IMR-90 (cell line): ENCODE measurements around the gene PUDP. TPM values are rescaled to one million over a fixed set of nuclear protein-coding genes. Genes with fewer than 3 reads are reported as not detected.

ENCODE experiments used
- ATAC-seq: fragments of 200-7000 bp; cut with Tn5 transposase; 2 replicates; pipeline ENCODE4 v1.9.1; 2020; ENCODE audit warnings: low read depth, mild to moderate bottlenecking, moderate library complexity
- BruUV-seq: library from RNA; stranded (reverse); fragments of 400-500 nt; replicated peaks from 2 replicates; lab custom pipeline; 2021; lab: Mats Ljungman, UMichigan
- CTCF ChIA-PET: fragments of 300-600 bp; formaldehyde crosslinking; extraction: SDS; loops from one replicate; lab custom pipeline; 2021; ENCODE audit warnings: antibody characterized with exemption; lab: Yijun Ruan, JAX
- POLR2A ChIA-PET: fragments of 300-600 bp; sonication (Branson Sonifier 250); formaldehyde crosslinking; loops from one replicate; lab custom pipeline; 2022; ENCODE audit warnings: antibody characterized with exemption; ENCODE audit not compliant: unreplicated experiment; lab: Charles Lee
- DNase-seq: peaks from one replicate; pipeline ENCODE4 v3.0.0; 2013
- H2AFZ ChIP-seq: replicated peaks from 2 replicates; pipeline ENCODE3; 2013; ENCODE audit warnings: low read length, mild to moderate bottlenecking; ENCODE audit not compliant: poor library complexity
- H2AK5ac ChIP-seq: 2 replicates; pipeline ENCODE4 v1.6.1; 2013; ENCODE audit warnings: low read depth, low read length, inconsistent platforms
- H2AK9ac ChIP-seq: replicated peaks from 2 replicates; pipeline ENCODE3; 2013; ENCODE audit warnings: mild to moderate bottlenecking, low read depth, low read length, moderate library complexity; ENCODE audit not compliant: poor library complexity
- H2BK120ac ChIP-seq: 2 replicates; pipeline ENCODE4 v1.6.1; 2013; ENCODE audit warnings: low read depth, low read length, inconsistent platforms
- H2BK15ac ChIP-seq: 3 replicates; pipeline ENCODE4 v1.6.1; 2013; ENCODE audit warnings: low read depth, low read length, inconsistent platforms
- H2BK20ac ChIP-seq: 2 replicates; pipeline ENCODE4 v1.6.1; 2013; ENCODE audit warnings: low read depth, mild to moderate bottlenecking, inconsistent platforms, low read length, moderate library complexity
- H2BK5ac ChIP-seq: 2 replicates; pipeline ENCODE4 v1.6.1; 2013; ENCODE audit warnings: mild to moderate bottlenecking, low read depth, low read length, inconsistent platforms; ENCODE audit not compliant: poor library complexity, severe bottlenecking
- H3K14ac ChIP-seq: replicated peaks from 2 replicates; pipeline ENCODE4 v1.6.1; 2013; ENCODE audit warnings: low read depth, low read length, inconsistent platforms
- H3K18ac ChIP-seq: 2 replicates; pipeline ENCODE4 v1.6.1; 2013; ENCODE audit warnings: low read depth, low read length, control low read depth
- H3K23ac ChIP-seq: 2 replicates; pipeline ENCODE4 v1.6.1; 2013; ENCODE audit warnings: low read depth, low read length, inconsistent platforms
- H3K27ac ChIP-seq: 2 replicates; pipeline ENCODE4 v1.5.1; 2013; ENCODE audit warnings: mild to moderate bottlenecking, control low read depth, low read length; ENCODE audit not compliant: insufficient read depth
- H3K27me3 ChIP-seq: 2 replicates; pipeline ENCODE4 v1.6.1; 2013; ENCODE audit warnings: low read length; ENCODE audit not compliant: control insufficient read depth, insufficient read depth
- H3K36me3 ChIP-seq: 2 replicates; pipeline ENCODE4 v1.6.1; 2013; ENCODE audit warnings: low read length, mixed read lengths; ENCODE audit not compliant: control insufficient read depth, insufficient read depth
- H3K4ac ChIP-seq: 2 replicates; pipeline ENCODE4 v1.6.1; 2013; ENCODE audit warnings: low read depth, low read length, inconsistent platforms
- H3K4me1 ChIP-seq: 2 replicates; pipeline ENCODE4 v1.6.1; 2013; ENCODE audit warnings: low read length, mixed read lengths; ENCODE audit not compliant: control insufficient read depth, insufficient read depth
- H3K4me2 ChIP-seq: 2 replicates; pipeline ENCODE4 v1.6.1; 2013; ENCODE audit warnings: low read depth, mild to moderate bottlenecking, control low read depth, low read length, moderate library complexity
- H3K4me3 ChIP-seq: 2 replicates; pipeline ENCODE4 v1.5.1; 2013; ENCODE audit warnings: low read depth, mild to moderate bottlenecking, control low read depth, low read length, moderate library complexity; ENCODE audit not compliant: insufficient read depth
- H3K56ac ChIP-seq: 2 replicates; pipeline ENCODE4 v1.6.1; 2013; ENCODE audit warnings: low read length, inconsistent platforms; ENCODE audit not compliant: insufficient read depth; ENCODE audit errors: extremely low read depth
- H3K79me1 ChIP-seq, 2 experiments: 2 replicates each; pipeline ENCODE4 v1.6.1; 2013; ENCODE audit warnings: low read length in 2 of 2, inconsistent platforms in 1 of 2, low read depth in 1 of 2
- H3K9ac ChIP-seq: 2 replicates; pipeline ENCODE4 v1.6.1; 2013; ENCODE audit warnings: low read depth, low read length, control low read depth
- H3K9me1 ChIP-seq: 2 replicates; pipeline ENCODE4 v1.6.1; 2013; ENCODE audit warnings: low read length, inconsistent platforms; ENCODE audit not compliant: insufficient read depth
- H3K9me3 ChIP-seq: 2 replicates; pipeline ENCODE4 v1.6.1; 2013; ENCODE audit warnings: low read length; ENCODE audit not compliant: control insufficient read depth, insufficient read depth
- H4K20me1 ChIP-seq: 2 replicates; pipeline ENCODE4 v1.6.1; 2013; ENCODE audit warnings: low read length, inconsistent platforms; ENCODE audit not compliant: insufficient read depth
- H4K5ac ChIP-seq: 2 replicates; pipeline ENCODE4 v1.6.1; 2013; ENCODE audit warnings: mild to moderate bottlenecking, low read depth, low read length, control low read depth
- H4K8ac ChIP-seq, 2 experiments: 2 replicates each; pipeline ENCODE4 v1.6.1; 2013; ENCODE audit warnings: low read depth in 2 of 2, low read length in 2 of 2, control low read depth in 1 of 2, inconsistent platforms in 1 of 2
- H4K91ac ChIP-seq: 2 replicates; pipeline ENCODE4 v1.6.1; 2013; ENCODE audit warnings: low read depth, low read length, inconsistent platforms; ENCODE audit not compliant: insufficient read depth
- BHLHE40 ChIP-seq: fragments of 150-350 bp; IDR thresholded peaks from 2 replicates; pipeline ENCODE4 v1.6.1; 2016; ENCODE audit warnings: mild to moderate bottlenecking, low read depth, low read length
- CEBPB ChIP-seq: IDR thresholded peaks from 2 replicates; pipeline ENCODE4 v1.6.1; 2012; ENCODE audit warnings: low read depth, low read length, improper control_type of control experiment
- CHD1 ChIP-seq: IDR thresholded peaks from 2 replicates; pipeline ENCODE4 v1.6.1; 2012; ENCODE audit warnings: low read depth, low read length, improper control_type of control experiment
- FOS ChIP-seq: fragments of 150-350 bp; IDR thresholded peaks from 2 replicates; pipeline ENCODE4 v1.6.1; 2016; ENCODE audit warnings: low read depth, low read length
- MAFK ChIP-seq: IDR thresholded peaks from 2 replicates; pipeline ENCODE4 v1.6.1; 2012; ENCODE audit warnings: low read depth, low read length, improper control_type of control experiment
- MAZ ChIP-seq: IDR thresholded peaks from 2 replicates; pipeline ENCODE4 v1.6.1; 2012; ENCODE audit warnings: low read depth, mild to moderate bottlenecking, low read length, improper control_type of control experiment, moderate library complexity, borderline replicate concordance
- MXI1 ChIP-seq: IDR thresholded peaks from 2 replicates; pipeline ENCODE4 v1.6.1; 2012; ENCODE audit warnings: low read depth, mild to moderate bottlenecking, low read length, moderate library complexity, borderline replicate concordance
- NFE2L2 ChIP-seq: fragments of 150-350 bp; IDR thresholded peaks from 2 replicates; pipeline ENCODE4 v1.6.1; 2016; ENCODE audit warnings: low read depth, mild to moderate bottlenecking, low read length
- POLR2A ChIP-seq: IDR thresholded peaks from 2 replicates; pipeline ENCODE4 v1.6.1; 2012; ENCODE audit warnings: mild to moderate bottlenecking, low read depth, low read length
- RAD21 ChIP-seq: IDR thresholded peaks from 2 replicates; pipeline ENCODE4 v1.6.1; 2012; ENCODE audit warnings: low read length, improper control_type of control experiment
- RCOR1 ChIP-seq: IDR thresholded peaks from 2 replicates; pipeline ENCODE4 v1.6.1; 2012; ENCODE audit warnings: mild to moderate bottlenecking, low read length, improper control_type of control experiment; ENCODE audit not compliant: insufficient replicate concordance
- RFX5 ChIP-seq: IDR thresholded peaks from 2 replicates; pipeline ENCODE4 v1.8.0; 2012; ENCODE audit warnings: low read depth, mild to moderate bottlenecking, low read length, moderate library complexity
- SMC3 ChIP-seq: fragments of 150-350 bp; IDR thresholded peaks from 2 replicates; pipeline ENCODE4 v1.6.1; 2016; ENCODE audit warnings: low read depth, mild to moderate bottlenecking, antibody characterized with exemption, low read length, moderate library complexity
- WGBS, 2 experiments: methylation state at CpG; one replicate each; pipeline versions ENCODE4 v1.1.5 to v1.1.7; 2013; ENCODE audit warnings: missing lambda C conversion rate in 2 of 2; ENCODE audit not compliant: insufficient read length in 1 of 2; ENCODE audit errors: extremely low coverage in 2 of 2; 5-methylcytosine and 5-hydroxymethylcytosine counted together
- dilution Hi-C: fragments of 300-500 bp; cut with HindIII; formaldehyde crosslinking; loops from one replicate; pipeline ENCODE4 v1.14.3; 2018; ENCODE audit warnings: low sequenced_read_pairs; ENCODE audit not compliant: unreplicated experiment
- in situ Hi-C: fragments of 300-500 bp; cut with MboI; formaldehyde crosslinking; loops from 3 replicates; pipeline ENCODE4 v1.14.3; 2019; ENCODE audit warnings: low sequenced_read_pairs, inconsistent platforms, mixed read lengths
- intact Hi-C: fragments of 100-400 bp; cut with micrococcal nuclease; formaldehyde crosslinking; loops from 2 replicates; pipeline ENCODE4 v1.10.0; 2022
- polyA plus RNA-seq, 3 experiments: library from polyadenylated mRNA; depleted of rRNA; stranded (reverse); fragments of >200 nt; gene quantifications; 2 replicates each; pipeline ENCODE4 v1.2.3, GENCODE V29; 2012; ENCODE audit warnings: low replicate concordance in 1 of 3
- total RNA-seq: library from RNA; depleted of rRNA; stranded (reverse); fragments of >200 nt; gene quantifications from 2 replicates; pipeline ENCODE4 v1.2.3, GENCODE V29; 2012
- TF ChIP-seq, protein P1 (sequence below): fragments of 150-350 bp; IDR thresholded peaks from 2 replicates; pipeline ENCODE4 v1.6.1; 2017; ENCODE audit warnings: mild to moderate bottlenecking, antibody characterized with exemption, low read length, low read depth
- TF ChIP-seq, protein P2 (sequence below): fragments of 150-350 bp; IDR thresholded peaks from 2 replicates; pipeline ENCODE4 v1.6.1; 2016; ENCODE audit warnings: low read depth, mild to moderate bottlenecking, low read length, moderate library complexity, borderline replicate concordance
- TF ChIP-seq, protein P3 (sequence below): conservative IDR thresholded peaks from 2 replicates; pipeline ENCODE4 v1.5.1; 2012; ENCODE audit warnings: mild to moderate bottlenecking, low read depth, low read length, improper control_type of control experiment

PUDP gene
- total and polyA plus RNA-seq, 2 of the 4 experiments (the other 2 are of a cell fraction): 22.2 to 28.6 TPM

GRCh38 chrX:7047951-7048350 is 100.0 kb downstream of the PUDP start:
- CTCF ChIA-PET: no interaction called here
- Histone ChIP-seq H3K27ac (no peak overlapping the region), H3K4me1 (peaks cover 6% of the 10 kb centered on the region), H3K9me3 (no peaks in the 10 kb centered on the region), H3K79me1 (peaks cover 4 to 6% of the 10 kb centered on the region in 2 experiments; a peak in 2 of 4 replicates), H2BK120ac (no peak overlapping the region), H2BK15ac (no peak overlapping the region), H3K18ac (no peak overlapping the region), H4K91ac (no peak overlapping the region), H2AK9ac (no peak overlapping the region), H4K5ac (no peak overlapping the region), H2BK20ac (no peak overlapping the region), H3K4ac (no peak overlapping the region), H2AFZ (no peak overlapping the region), H2AK5ac (no peak overlapping the region), H3K9ac (no peak overlapping the region), H3K9me1 (peaks cover 2% of the 10 kb centered on the region; the same call in 1 of the 2 replicates), H2BK5ac (no peak overlapping the region), H3K27me3 (no peaks in the 10 kb centered on the region), H3K56ac (no peak overlapping the region), H4K8ac (no peak overlapping the region), H3K4me2 (no peak overlapping the region), H3K36me3 (peaks cover 10% of the 10 kb centered on the region), H3K23ac (no peak overlapping the region), H3K4me3 (no peak overlapping the region), H3K14ac (no peak overlapping the region), H4K20me1 (no peaks in the 10 kb centered on the region; the same call in 1 of the 2 replicates)
- ATAC-seq: no peak
- no peak for DNase-seq
- TF ChIP-seq, protein P1, sequence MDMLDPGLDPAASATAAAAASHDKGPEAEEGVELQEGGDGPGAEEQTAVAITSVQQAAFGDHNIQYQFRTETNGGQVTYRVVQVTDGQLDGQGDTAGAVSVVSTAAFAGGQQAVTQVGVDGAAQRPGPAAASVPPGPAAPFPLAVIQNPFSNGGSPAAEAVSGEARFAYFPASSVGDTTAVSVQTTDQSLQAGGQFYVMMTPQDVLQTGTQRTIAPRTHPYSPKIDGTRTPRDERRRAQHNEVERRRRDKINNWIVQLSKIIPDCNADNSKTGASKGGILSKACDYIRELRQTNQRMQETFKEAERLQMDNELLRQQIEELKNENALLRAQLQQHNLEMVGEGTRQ: no peak
- TF ChIP-seq RCOR1 (no peak), CHD1 (no peak), CEBPB (no peak), SMC3 (no peak), RAD21 (no peak), MAZ (no peak), BHLHE40 (no peak), FOS (no peak), MAFK (no peak), MXI1 (no peak), NFE2L2 (no peak), POLR2A (no peak), RFX5 (no peak)
- TF ChIP-seq, protein P2, sequence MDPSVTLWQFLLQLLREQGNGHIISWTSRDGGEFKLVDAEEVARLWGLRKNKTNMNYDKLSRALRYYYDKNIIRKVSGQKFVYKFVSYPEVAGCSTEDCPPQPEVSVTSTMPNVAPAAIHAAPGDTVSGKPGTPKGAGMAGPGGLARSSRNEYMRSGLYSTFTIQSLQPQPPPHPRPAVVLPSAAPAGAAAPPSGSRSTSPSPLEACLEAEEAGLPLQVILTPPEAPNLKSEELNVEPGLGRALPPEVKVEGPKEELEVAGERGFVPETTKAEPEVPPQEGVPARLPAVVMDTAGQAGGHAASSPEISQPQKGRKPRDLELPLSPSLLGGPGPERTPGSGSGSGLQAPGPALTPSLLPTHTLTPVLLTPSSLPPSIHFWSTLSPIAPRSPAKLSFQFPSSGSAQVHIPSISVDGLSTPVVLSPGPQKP: no peak
- TF ChIP-seq, protein P3, sequence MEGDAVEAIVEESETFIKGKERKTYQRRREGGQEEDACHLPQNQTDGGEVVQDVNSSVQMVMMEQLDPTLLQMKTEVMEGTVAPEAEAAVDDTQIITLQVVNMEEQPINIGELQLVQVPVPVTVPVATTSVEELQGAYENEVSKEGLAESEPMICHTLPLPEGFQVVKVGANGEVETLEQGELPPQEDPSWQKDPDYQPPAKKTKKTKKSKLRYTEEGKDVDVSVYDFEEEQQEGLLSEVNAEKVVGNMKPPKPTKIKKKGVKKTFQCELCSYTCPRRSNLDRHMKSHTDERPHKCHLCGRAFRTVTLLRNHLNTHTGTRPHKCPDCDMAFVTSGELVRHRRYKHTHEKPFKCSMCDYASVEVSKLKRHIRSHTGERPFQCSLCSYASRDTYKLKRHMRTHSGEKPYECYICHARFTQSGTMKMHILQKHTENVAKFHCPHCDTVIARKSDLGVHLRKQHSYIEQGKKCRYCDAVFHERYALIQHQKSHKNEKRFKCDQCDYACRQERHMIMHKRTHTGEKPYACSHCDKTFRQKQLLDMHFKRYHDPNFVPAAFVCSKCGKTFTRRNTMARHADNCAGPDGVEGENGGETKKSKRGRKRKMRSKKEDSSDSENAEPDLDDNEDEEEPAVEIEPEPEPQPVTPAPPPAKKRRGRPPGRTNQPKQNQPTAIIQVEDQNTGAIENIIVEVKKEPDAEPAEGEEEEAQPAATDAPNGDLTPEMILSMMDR: no peak
- POLR2A ChIA-PET: no interaction called here
- intact Hi-C loops: no loop called here
- in situ Hi-C loops: no loop called here
- BruUV-seq: no TSS peak
- no CpG with 5 or more reads among the region's 4 CpGs for WGBS, 2 experiments
- dilution Hi-C loops: no loop called here
